Gastroesophageal sphincter (tissue), 3 donors: ENCODE data around the gene GNA14.

Source experiments
- EP300 ChIP-seq: sonication (generic); formaldehyde crosslinking; IDR thresholded peaks from one replicate; pipeline ENCODE4 v1.6.1; 2017; ENCODE audit warnings: antibody characterized with exemption, mild to moderate bottlenecking
- POLR2A ChIP-seq, 2 donors: fragments of 450-650 bp; IDR thresholded peaks; one replicate each; pipeline ENCODE4 v1.6.1; 2017; ENCODE audit warnings: antibody characterized with exemption in 2 of 2, mild to moderate bottlenecking in 2 of 2, moderate library complexity in 1 of 2
- TF ChIP-seq, protein P1 (sequence below), 4 experiments: fragments of 200-600 bp in 2 of 4; fragments of 450-650 bp in 2 of 4; sonication (generic) in 1 of 4; IDR thresholded peaks; one replicate each; pipeline ENCODE4 v1.5.1; 2017 to 2019; ENCODE audit warnings: antibody characterized with exemption in 4 of 4, mild to moderate bottlenecking in 2 of 4, moderate library complexity in 2 of 4

DNA sequence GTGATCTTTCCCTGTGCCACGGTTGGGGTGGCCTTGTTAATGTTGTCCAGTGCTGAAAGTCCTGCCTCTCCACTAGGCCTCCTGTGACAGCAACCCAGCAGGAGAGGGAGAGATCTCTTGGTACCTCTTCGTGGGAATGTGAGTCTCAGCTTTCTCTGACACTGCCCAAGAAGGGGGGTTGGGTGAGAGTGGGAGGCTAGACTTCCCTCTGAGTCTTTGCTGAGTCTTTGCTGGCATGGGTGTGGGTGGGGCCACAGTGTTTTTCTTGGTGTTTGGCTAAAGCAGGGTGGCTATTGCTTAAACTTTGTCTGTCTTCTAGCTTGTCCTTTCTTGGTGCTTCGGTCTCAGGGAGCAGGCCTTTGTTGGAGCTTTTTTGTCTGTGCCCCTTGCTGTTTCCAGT, 145.6 kb downstream of the GNA14 start:
- TF ChIP-seq, protein P1, sequence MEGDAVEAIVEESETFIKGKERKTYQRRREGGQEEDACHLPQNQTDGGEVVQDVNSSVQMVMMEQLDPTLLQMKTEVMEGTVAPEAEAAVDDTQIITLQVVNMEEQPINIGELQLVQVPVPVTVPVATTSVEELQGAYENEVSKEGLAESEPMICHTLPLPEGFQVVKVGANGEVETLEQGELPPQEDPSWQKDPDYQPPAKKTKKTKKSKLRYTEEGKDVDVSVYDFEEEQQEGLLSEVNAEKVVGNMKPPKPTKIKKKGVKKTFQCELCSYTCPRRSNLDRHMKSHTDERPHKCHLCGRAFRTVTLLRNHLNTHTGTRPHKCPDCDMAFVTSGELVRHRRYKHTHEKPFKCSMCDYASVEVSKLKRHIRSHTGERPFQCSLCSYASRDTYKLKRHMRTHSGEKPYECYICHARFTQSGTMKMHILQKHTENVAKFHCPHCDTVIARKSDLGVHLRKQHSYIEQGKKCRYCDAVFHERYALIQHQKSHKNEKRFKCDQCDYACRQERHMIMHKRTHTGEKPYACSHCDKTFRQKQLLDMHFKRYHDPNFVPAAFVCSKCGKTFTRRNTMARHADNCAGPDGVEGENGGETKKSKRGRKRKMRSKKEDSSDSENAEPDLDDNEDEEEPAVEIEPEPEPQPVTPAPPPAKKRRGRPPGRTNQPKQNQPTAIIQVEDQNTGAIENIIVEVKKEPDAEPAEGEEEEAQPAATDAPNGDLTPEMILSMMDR (IDR thresholded peaks at IDR 0.05) = no peak
- no peak for TF ChIP-seq POLR2A (IDR thresholded peaks at IDR 0.05)
- no peak for TF ChIP-seq EP300
